ENCODE data around the gene RING1. TPM values are rescaled to one million over a fixed set of nuclear protein-coding genes. Genes with fewer than 3 reads are reported as not detected.

Gene RING1
- total RNA-seq, 1 donor from 2014 or later: 44.5 TPM

GRCh38 chr6:33178755-33179475 lies 29.4 kb upstream of the RING1 start:
- TF ChIP-seq CTCF (IDR thresholded peaks at IDR 0.05): no peak
- H3K36me3 Mint-ChIP-seq (ENCODE audit: low read depth): peaks cover 2% of the 10 kb centered on the region
- H3K4me1 Mint-ChIP-seq (ENCODE audit: low read depth): peaks cover 10% of the 10 kb centered on the region
- H3K9me3 Mint-ChIP-seq (ENCODE audit: low read depth): no peaks in the 10 kb centered on the region
- no peak for DNase-seq (ENCODE audit: low spot score)
- H3K27ac Mint-ChIP-seq (ENCODE audit: unreplicated experiment): no peak overlapping the region
- H3K4me3 Mint-ChIP-seq (ENCODE audit: unreplicated experiment): no peak overlapping the region
- H3K27me3 Mint-ChIP-seq (ENCODE audit: low read depth): no peaks in the 10 kb centered on the region

DNA sequence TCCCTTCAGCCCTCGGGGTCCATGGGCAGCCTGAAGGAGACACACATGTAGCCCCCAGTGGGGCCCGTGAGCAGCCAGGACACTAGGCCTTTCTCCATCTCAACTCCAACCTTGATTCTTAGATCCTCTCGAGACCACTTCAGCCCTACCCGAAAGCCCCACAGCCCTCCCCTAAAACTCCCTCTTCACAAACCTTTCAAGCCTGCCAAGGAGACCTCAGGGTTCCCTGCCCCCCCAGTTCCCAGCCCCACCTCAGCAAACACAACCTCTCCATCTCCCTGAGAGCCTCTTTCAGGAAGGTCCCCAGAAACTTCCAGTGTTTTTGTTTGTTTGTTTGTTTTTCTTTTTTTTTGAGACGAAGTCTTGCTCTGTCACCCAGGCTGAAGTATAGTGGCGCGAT lies 27.2 kb upstream of the RING1 start:
- H3K4me3 Mint-ChIP-seq (ENCODE audit: unreplicated experiment): no peak overlapping the region
- H3K27me3 Mint-ChIP-seq (ENCODE audit: low read depth): no peaks in the 10 kb centered on the region
- no peak for DNase-seq (ENCODE audit: low spot score)
- H3K27ac Mint-ChIP-seq (ENCODE audit: unreplicated experiment): no peak overlapping the region
- peaks cover 4% of the 10 kb centered on the region for H3K36me3 Mint-ChIP-seq (ENCODE audit: low read depth)
- peaks cover 10% of the 10 kb centered on the region for H3K4me1 Mint-ChIP-seq (ENCODE audit: low read depth)
- TF ChIP-seq CTCF (IDR thresholded peaks at IDR 0.05): no peak
- no peaks in the 10 kb centered on the region for H3K9me3 Mint-ChIP-seq (ENCODE audit: low read depth)

DNA sequence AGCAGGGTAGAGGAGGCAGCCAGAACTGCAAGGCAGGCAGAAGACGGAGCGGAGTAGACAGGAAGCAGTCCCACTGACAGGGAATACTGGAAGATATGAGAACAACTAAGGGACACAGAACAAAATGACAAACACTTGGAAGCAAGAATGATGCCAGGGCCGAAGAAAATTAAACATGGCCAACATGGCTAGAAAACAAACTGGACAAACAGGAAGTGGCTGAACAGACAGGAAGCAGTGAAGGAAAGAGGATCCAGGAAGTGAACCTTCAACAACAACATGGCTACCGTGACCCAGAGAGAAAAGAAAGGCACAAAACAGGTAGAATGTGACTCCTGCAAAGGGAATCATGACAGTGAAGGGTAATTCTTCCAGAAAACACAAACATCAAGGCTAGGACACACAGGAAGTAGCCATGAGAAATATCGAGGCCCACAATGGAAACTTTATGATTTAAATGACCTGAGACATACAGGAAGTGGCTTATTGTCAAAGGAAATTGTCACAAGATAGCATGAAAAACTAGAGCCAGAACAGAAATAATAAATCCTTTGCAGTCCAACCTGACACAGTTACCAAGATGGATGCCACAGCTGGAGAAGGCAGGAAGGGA lies 25.1 kb upstream of the RING1 start:
- Mint-ChIP-seq H3K4me3 (ENCODE audit: unreplicated experiment) (no peak overlapping the region), H3K27me3 (ENCODE audit: low read depth) (no peaks in the 10 kb centered on the region), H3K36me3 (ENCODE audit: low read depth) (peaks cover 8% of the 10 kb centered on the region)

GRCh38 chr6:33185190-33185589 lies 23.1 kb upstream of the RING1 start:
- peaks cover 3% of the 10 kb centered on the region for H3K27me3 Mint-ChIP-seq (ENCODE audit: low read depth)
- TF ChIP-seq CTCF (IDR thresholded peaks at IDR 0.05): no peak
- H3K4me3 Mint-ChIP-seq (ENCODE audit: unreplicated experiment): no peak overlapping the region
- no peak overlapping the region for H3K27ac Mint-ChIP-seq (ENCODE audit: unreplicated experiment)
- peaks cover 8% of the 10 kb centered on the region for H3K36me3 Mint-ChIP-seq (ENCODE audit: low read depth)
- no peak for DNase-seq (ENCODE audit: low spot score)
- H3K4me1 Mint-ChIP-seq (ENCODE audit: low read depth): no peaks in the 10 kb centered on the region
- H3K9me3 Mint-ChIP-seq (ENCODE audit: low read depth): no peaks in the 10 kb centered on the region

More for the DNA sequence above, 25.1 kb upstream of the RING1 start:
- Mint-ChIP-seq H3K27ac (ENCODE audit: unreplicated experiment) (no peak overlapping the region), H3K4me1 (ENCODE audit: low read depth) (peaks cover 4% of the 10 kb centered on the region), H3K9me3 (ENCODE audit: low read depth) (no peaks in the 10 kb centered on the region)
- no peak for TF ChIP-seq CTCF (IDR thresholded peaks at IDR 0.05)
- DNase-seq (ENCODE audit: low spot score): no peak

- H3K9me3 Mint-ChIP-seq (ENCODE audit: low read depth): no peaks in the 10 kb centered on the region
- peaks cover 8% of the 10 kb centered on the region for H3K36me3 Mint-ChIP-seq (ENCODE audit: low read depth)
- peaks cover 3% of the 10 kb centered on the region for H3K27me3 Mint-ChIP-seq (ENCODE audit: low read depth)
Observed at GRCh38 chr6:33185654-33186187, 22.6 kb upstream of the RING1 start.

More at GRCh38 chr6:33185654-33186187, 22.6 kb upstream of the RING1 start:
- Mint-ChIP-seq H3K27ac (ENCODE audit: unreplicated experiment) (no peak overlapping the region), H3K4me1 (ENCODE audit: low read depth) (peaks cover 1% of the 10 kb centered on the region), H3K4me3 (ENCODE audit: unreplicated experiment) (no peak overlapping the region)
- no peak for DNase-seq (ENCODE audit: low spot score)
- no peak for TF ChIP-seq CTCF (IDR thresholded peaks at IDR 0.05)
